Ishikawa (cell line): Measurements from ENCODE around the gene LUC7L3.

Experiments
- CEBPB ChIP-seq: IDR thresholded peaks from 2 replicates; pipeline ENCODE4 v1.6.1; 2012
- EP300 ChIP-seq: IDR thresholded peaks from 2 replicates; pipeline ENCODE4 v1.6.1; 2012; ENCODE audit warnings: borderline replicate concordance
- TAF1 ChIP-seq: IDR thresholded peaks from 2 replicates; pipeline ENCODE4 v1.6.1; 2012; ENCODE audit warnings: low read depth, mild to moderate bottlenecking
- TCF12 ChIP-seq: IDR thresholded peaks from 2 replicates; pipeline ENCODE4 v1.6.1; 2012; ENCODE audit warnings: low read depth
- YY1 ChIP-seq: IDR thresholded peaks from 2 replicates; pipeline ENCODE4 v1.6.1; 2012; ENCODE audit warnings: low read depth
- ZBTB7A ChIP-seq: IDR thresholded peaks from 2 replicates; pipeline ENCODE4 v1.6.1; 2012; ENCODE audit warnings: low read depth
- TF ChIP-seq, protein P1 (sequence below): IDR thresholded peaks from 2 replicates; pipeline ENCODE4 v1.6.1; 2012
- TF ChIP-seq, protein P2 (sequence below): IDR thresholded peaks from 2 replicates; pipeline ENCODE4 v1.6.1; 2012; ENCODE audit warnings: low read depth, mild to moderate bottlenecking
- TF ChIP-seq, protein P3 (sequence below): IDR thresholded peaks from 2 replicates; pipeline ENCODE4 v1.6.1; 2012

DNA sequence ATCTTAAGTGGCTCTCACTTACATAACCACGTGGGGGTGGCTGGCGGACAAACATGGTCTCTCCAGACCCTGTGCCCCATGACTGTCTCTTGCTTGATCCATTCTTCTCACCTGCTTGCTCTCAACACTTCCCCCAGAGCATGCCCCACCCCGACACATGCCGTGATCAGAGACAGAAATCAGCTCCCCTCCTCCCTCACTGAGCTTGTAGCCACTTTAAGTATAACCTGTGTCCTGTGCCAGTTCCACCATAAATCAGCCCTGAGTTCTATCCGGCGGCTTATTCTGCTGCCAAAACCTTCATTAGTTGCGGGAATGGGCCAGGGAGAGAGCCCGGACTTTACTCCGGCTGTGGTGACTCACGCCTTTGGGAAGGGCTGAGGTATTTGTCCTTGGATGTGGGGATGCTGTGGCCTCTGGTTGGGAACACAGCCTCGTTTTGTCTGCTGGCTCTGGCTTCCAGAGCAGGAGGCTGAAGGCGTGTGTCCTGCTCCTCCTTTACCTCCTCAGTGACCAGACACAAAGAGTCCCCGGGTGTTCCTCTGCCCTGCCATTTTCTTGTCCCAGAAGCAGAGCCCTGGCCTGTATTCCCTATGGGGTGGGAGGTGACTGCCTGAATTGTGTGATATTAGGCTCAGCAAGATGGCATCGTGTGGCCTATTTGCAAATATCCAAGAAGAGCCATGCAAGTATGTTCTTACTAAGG, 32.8 kb upstream of the LUC7L3 start:
- no peak for TF ChIP-seq TAF1
- TF ChIP-seq YY1 = no peak
- no peak; the same call in 1 of the 2 replicates for TF ChIP-seq CEBPB
- TF ChIP-seq EP300 = peak; percentile 86
- TF ChIP-seq, protein P1, sequence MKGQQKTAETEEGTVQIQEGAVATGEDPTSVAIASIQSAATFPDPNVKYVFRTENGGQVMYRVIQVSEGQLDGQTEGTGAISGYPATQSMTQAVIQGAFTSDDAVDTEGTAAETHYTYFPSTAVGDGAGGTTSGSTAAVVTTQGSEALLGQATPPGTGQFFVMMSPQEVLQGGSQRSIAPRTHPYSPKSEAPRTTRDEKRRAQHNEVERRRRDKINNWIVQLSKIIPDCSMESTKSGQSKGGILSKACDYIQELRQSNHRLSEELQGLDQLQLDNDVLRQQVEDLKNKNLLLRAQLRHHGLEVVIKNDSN = 0 out of 2 replicates have a peak, but pooled peaks have one; percentile 15
- TF ChIP-seq, protein P2, sequence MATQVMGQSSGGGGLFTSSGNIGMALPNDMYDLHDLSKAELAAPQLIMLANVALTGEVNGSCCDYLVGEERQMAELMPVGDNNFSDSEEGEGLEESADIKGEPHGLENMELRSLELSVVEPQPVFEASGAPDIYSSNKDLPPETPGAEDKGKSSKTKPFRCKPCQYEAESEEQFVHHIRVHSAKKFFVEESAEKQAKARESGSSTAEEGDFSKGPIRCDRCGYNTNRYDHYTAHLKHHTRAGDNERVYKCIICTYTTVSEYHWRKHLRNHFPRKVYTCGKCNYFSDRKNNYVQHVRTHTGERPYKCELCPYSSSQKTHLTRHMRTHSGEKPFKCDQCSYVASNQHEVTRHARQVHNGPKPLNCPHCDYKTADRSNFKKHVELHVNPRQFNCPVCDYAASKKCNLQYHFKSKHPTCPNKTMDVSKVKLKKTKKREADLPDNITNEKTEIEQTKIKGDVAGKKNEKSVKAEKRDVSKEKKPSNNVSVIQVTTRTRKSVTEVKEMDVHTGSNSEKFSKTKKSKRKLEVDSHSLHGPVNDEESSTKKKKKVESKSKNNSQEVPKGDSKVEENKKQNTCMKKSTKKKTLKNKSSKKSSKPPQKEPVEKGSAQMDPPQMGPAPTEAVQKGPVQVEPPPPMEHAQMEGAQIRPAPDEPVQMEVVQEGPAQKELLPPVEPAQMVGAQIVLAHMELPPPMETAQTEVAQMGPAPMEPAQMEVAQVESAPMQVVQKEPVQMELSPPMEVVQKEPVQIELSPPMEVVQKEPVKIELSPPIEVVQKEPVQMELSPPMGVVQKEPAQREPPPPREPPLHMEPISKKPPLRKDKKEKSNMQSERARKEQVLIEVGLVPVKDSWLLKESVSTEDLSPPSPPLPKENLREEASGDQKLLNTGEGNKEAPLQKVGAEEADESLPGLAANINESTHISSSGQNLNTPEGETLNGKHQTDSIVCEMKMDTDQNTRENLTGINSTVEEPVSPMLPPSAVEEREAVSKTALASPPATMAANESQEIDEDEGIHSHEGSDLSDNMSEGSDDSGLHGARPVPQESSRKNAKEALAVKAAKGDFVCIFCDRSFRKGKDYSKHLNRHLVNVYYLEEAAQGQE = no peak
- TF ChIP-seq ZBTB7A = no peak
- TF ChIP-seq TCF12 = peak; percentile 84
- TF ChIP-seq, protein P3, sequence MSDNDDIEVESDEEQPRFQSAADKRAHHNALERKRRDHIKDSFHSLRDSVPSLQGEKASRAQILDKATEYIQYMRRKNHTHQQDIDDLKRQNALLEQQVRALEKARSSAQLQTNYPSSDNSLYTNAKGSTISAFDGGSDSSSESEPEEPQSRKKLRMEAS = peak; percentile 54; the same call in 1 of the 2 replicates
